Activated CD8-positive, alpha-beta memory T cell treated with anti-CD3 and anti-CD28 coated beads, Interleukin-2, amount 50 U/mL, for 48 hours (primary cell): ENCODE measurements around the gene ADD2.
"Not testable (repeated sequence)": the region's sequence is repeated elsewhere in the genome, so short reads cannot be mapped to it uniquely, and the experiment has no call there.

ENCODE experiments used
- DNase-seq: peaks from one replicate; pipeline ENCODE4 v3.0.0-alpha.2; 2020

ADD2 gene

DNA sequence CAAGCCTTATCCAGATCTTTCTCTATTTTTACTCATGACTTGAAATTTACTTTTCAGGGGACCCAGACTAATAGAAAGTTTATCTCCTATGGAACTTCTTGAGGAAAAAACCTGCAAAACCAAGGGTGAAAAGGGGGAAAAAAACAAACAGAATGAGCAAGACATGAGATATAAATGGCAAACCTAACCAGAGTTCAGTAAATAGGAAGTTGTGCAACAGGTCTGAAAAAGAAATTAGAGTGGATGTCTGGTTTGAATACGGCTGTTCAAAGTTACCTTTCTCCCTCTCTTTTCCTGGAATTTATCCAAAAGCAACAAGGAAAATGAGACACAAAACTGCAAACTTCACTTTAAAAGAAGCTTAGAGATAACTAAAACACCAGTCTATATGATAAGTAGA, 135.6 kb downstream of the ADD2 start:
- DNase-seq: no peak

DNA sequence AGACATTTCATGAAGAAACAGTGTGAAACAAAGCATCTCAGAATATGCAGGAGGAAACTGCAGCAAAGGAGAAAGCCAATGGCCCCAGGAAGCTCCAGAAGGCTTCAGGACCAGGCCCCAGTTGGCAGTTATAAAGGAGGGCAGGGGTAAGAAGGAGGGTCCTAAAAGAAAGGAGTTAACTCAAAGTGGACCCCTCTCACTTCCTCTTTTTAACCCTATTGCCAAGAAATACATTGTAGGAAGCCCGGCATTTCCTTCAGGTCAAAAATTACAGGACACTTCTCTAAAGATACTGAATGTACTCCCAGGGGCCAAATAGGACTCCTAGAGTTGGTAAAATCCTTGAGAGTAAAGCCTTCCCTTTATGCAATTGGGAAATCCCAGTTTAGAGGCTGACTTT, 137.2 kb downstream of the ADD2 start:
- no peak for DNase-seq

DNA sequence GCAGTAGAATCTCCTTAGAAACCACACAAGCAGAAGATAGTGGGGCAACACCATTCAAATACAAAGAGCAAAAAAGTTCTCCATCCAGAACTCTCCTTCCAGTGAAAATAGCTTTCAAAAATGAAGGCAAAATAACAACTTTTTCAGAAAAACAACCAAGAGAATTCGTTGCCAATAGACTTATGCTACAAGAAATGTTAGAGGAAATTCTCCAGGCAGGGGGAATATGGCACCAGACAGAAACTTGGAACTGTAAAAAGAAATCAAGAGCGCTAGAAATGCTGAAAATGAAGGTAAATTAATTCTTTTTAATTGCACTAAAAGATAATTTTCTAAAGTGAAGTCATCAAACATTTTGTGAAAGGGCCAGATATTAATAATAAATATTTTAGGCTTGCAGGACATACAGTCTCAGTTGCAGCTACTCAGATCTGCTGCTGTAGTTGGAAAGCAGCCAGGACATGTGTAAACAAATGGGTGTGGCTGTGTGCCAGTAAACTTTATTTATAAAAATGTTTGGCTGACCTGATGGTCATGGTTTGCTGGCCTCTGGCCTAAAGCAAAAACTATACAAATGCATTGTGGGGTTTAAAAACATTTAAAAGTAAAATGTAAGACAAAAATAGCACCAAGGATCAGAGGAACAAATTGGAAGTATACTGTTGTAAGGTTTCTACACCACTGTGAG, 140.6 kb downstream of the ADD2 start:
- no peak for DNase-seq

DNA sequence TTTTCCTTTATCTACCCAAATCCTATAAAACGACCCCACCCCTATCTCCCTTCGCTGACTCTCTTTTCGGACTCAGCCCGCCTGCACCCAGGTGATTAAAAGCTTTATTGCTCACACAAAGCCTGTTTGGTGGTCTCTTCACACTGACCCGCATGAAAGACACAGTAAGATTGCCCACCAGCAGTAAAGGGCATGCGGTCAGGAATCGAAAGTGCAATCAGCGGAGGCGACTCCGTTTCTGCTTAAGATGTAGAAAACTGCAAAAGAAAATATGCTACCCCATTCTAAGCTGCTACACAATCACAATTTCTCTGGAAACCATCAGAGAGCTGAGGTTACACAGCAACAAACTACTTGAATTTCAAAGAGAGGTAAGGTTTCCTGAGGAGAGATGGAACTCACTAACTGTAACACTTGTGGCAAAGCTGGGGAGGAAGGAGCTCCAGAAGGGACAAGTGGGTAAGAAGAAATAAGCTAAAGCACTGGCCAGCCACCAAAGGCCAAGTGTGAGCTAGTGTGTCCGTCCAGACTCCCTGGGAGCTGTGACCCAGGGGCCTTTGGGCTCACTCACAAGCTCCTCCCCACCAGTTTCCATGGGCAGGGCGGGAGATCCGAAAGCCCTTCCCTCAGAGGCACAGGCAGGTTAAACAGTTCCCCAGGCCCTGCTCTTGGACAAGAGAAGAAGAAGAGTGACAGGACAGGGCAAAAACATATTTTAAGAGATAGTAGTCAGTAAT, 141.6 kb downstream of the ADD2 start:
- no peak for DNase-seq

DNA sequence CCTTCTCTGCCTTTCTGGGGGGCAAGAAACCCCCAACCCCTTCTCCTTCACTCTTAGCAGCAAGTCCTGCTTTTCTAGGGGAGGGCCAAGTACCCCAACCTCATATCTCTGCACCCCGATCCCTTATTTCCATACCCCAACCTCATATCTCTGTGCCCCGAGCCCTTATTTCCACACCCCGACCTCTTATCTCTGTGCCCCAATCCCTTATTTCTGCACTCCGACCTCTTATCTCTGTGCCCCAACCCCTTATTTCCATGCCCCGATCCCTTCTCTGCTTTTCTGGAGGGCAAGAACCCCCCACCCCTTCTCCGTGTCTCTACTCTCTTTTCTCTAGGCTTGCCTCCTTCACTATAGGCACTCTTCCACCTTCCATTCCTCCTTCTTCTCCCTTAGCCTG, 146.5 kb downstream of the ADD2 start:
- not testable (repeated sequence) for DNase-seq

DNA sequence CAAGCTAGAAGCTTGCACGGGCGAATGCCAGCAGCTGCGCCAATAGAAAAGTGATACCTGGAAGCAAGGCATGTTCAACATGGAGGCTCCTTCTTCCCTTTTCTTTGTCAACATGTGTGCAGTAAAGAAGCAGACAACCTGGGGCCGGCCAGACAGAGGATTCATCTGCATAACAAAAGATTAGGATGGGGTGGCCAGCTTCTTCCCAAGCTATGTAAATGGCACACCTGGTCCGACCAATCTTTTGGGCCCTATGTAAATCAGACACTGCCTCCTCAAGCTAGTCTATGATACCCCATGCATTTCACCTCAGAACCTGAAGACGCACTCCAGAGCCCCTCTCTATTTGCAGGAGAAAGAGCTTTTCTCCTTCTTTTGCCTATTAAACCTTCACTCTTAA, 148.0 kb downstream of the ADD2 start:
- DNase-seq: no peak

DNA sequence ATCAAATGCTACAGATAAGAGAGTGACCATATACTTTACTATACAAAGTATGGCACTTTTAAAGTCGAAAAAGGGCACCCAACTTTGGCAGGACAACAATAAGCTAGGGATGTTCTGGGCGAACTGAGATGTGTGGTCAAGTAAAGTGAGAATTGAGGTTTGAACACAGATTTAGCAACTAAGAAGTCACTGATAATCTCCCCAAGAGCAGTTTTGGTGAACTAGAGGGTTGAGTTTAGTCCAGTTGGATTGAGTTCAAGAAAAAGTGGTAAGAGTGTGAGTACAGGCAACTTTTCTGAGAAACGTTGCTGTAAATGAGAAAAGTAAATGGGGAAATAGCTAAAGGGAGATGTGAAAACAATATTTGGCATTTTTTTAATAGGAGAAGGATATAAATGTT, 148.8 kb downstream of the ADD2 start:
- DNase-seq: no peak

DNA sequence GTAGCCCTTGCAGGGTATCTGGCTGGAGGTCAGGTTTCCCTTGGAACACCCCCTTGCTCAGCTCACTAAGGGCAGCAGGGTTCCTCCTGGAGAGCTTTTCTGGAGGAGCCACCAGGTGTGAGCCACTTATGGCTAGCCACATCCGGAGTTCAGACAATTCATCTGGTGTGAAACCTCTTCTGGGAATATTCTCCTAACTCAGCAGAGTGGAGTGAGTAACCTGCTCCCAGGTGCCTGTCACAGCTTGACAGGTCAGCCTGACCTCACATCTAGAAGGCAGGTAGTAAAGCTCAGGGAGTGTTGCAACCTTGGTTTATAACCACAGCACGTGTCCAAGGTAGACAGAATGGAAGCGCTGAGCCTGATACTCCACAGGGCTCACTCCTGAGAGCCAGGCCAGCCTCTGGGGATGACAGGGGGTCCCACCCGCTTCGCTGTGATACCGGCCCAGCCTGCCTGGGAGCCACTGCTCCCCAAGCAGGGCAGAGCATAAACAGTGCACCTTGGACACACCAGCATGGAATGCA, 151.8 kb downstream of the ADD2 start:
- no peak for DNase-seq

DNA sequence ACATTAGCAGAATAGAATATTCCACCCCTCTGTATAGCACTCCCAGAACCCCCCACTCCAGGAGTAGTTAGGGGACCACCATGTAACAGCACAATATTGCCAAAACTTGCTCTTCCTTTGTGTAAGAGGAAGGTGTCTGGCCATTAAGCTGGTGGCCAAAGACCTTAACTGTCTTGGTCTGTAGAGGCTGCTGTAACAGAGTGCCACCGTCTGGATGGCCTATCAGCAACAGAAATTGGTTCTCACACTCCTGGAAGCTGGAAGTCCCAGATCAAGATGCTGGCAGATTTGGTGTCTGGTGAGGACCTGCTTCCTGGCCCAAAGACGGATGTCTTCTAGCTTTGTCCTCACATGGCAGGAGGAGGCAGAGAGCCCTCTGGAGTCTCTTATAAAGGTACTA, 152.8 kb downstream of the ADD2 start:
- DNase-seq: no peak

DNA sequence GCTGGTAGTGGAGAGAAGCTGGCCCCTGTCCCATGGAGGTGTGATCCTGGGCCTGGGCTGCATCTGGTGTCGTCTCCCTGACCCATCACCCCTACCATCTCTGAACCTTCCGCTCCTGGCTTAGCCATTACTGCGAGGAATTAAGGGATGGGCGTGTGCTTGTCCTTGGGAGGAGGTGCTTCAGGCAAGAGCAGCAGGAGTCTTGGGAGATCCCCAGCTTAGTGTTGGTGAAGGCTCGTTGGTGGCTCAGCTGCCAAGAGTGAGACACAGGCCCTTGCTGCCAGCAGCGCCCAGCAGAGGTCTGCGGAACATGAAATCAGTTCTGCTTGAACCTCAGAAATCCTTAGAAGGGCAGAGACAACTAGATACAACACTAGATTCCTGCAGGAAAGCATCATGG, 154.5 kb downstream of the ADD2 start:
- no peak for DNase-seq

DNA sequence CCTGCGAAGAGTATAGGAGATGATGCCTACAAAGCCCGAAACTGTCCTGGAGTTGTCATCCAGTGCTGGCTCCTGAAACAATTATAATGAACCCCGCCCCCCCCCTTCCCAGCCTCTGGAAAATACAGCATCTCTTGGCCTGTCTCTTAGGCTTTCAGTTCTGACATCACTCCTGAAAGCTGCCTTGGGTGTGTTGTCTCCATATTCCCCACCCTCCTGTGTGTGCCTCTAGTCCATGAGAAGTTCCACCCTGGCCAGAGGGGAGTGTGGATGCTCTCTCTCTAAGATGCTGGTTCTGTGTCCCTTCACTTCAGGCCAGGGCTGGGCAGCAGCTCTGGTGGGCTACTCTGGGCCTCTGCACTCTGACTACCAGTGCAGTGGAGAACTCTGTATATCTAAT, 155.4 kb downstream of the ADD2 start:
- DNase-seq: no peak

DNA sequence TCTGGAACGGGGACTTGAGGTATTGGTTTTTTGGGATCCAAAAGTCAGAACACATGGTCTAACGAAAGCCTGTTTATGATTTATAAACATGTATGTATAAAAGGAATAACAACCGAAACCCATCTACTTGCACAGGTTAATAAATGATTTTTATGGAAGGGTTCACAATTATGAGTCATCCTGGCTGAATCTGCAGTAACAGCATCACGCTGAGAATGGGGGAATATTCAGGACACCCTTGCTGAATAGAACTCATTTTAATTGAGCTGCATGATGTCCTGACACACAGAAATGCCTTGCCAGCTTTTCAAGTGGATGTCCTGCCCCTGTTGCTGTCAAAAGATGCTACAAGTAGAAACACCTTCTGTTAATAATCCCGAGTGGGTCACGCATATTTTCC, 159.6 kb downstream of the ADD2 start:
- DNase-seq: no peak

DNA sequence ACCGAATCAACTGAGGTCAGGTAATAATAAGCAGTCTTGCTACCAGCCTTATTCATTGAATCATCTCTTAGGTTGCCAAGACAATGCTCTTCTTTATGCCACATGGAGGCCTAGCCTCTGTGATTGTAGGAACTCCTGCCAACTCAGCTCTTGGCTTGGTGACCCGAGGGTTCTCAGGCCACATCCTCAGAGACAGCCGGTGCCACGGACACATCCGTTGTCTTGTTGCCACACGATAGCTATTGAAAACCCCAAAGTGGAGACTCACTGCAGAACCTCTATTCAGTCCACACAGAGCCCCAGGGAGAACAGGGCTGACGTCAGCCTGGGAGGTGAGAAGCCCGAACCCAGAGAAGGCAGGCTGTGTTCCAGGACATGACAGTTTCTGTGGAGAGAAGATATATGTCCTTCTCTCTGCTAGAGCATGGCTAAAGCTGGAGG, 160.9 kb downstream of the ADD2 start:
- no peak for DNase-seq
